ENCODE data around the gene AKAP13.

AKAP13 gene

DNA sequence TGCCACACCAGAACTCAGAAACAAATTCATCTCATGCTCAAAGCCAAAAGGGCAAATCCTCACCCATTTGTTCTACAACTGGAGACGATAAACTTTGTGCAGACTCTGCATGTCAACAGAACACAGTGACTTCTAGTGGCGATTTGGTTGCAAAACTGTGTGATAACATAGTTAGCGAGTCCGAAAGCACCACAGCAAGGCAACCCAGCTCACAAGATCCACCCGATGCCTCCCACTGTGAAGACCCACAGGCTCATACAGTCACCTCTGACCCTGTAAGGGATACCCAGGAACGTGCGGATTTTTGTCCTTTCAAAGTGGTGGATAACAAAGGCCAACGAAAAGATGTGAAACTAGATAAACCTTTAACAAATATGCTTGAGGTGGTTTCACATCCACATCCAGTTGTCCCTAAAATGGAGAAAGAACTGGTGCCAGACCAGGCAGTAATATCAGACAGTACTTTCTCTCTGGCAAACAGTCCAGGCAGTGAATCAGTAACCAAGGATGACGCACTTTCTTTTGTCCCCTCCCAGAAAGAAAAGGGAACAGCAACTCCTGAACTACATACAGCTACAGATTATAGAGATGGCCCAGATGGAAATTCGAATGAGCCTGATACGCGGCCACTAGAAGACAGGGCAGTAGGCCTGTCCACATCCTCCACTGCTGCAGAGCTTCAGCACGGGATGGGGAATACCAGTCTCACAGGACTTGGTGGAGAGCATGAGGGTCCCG lies 199.7 kb downstream of the AKAP13 start:
- DNase-seq (ENCODE audit: low read depth): no peak
- TF ChIP-seq, protein P1, sequence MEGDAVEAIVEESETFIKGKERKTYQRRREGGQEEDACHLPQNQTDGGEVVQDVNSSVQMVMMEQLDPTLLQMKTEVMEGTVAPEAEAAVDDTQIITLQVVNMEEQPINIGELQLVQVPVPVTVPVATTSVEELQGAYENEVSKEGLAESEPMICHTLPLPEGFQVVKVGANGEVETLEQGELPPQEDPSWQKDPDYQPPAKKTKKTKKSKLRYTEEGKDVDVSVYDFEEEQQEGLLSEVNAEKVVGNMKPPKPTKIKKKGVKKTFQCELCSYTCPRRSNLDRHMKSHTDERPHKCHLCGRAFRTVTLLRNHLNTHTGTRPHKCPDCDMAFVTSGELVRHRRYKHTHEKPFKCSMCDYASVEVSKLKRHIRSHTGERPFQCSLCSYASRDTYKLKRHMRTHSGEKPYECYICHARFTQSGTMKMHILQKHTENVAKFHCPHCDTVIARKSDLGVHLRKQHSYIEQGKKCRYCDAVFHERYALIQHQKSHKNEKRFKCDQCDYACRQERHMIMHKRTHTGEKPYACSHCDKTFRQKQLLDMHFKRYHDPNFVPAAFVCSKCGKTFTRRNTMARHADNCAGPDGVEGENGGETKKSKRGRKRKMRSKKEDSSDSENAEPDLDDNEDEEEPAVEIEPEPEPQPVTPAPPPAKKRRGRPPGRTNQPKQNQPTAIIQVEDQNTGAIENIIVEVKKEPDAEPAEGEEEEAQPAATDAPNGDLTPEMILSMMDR (IDR thresholded peaks at IDR 0.05; ENCODE audit: control insufficient read depth, insufficient read depth, low read depth, low read length, missing control alignments): no peak
- H3K4me3 ChIP-seq (ENCODE audit: control insufficient read depth, low read depth, low read length): no peak overlapping the region

DNA sequence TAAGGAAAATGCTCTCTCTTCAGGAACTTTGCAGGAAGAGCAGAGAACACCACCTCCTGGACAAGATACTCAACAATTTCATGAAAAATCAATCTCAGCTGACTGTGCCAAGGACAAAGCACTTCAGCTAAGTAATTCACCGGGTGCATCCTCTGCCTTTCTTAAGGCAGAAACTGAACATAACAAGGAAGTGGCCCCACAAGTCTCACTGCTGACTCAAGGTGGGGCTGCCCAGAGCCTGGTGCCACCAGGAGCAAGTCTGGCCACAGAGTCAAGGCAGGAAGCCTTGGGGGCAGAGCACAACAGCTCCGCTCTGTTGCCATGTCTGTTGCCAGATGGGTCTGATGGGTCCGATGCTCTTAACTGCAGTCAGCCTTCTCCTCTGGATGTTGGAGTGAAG lies 200.5 kb downstream of the AKAP13 start:
- DNase-seq (ENCODE audit: low read depth): no peak
- TF ChIP-seq, protein P1 (IDR thresholded peaks at IDR 0.05; ENCODE audit: control insufficient read depth, insufficient read depth, low read depth, low read length, missing control alignments): no peak
- no peak overlapping the region for H3K4me3 ChIP-seq (ENCODE audit: control insufficient read depth, low read depth, low read length)

DNA sequence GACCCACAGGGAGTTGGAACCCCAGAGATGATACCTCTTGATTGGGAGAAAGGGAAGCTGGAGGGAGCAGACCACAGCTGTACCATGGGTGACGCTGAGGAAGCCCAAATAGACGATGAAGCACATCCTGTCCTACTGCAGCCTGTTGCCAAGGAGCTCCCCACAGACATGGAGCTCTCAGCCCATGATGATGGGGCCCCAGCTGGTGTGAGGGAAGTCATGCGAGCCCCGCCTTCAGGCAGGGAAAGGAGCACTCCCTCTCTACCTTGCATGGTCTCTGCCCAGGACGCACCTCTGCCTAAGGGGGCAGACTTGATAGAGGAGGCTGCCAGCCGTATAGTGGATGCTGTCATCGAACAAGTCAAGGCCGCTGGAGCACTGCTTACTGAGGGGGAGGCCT lies 201.1 kb downstream of the AKAP13 start:
- no peak for DNase-seq (ENCODE audit: low read depth)
- H3K4me3 ChIP-seq (ENCODE audit: control insufficient read depth, low read depth, low read length): no peak overlapping the region
- TF ChIP-seq, protein P1 (IDR thresholded peaks at IDR 0.05; ENCODE audit: control insufficient read depth, insufficient read depth, low read depth, low read length, missing control alignments): no peak

- TF ChIP-seq, protein P1 (IDR thresholded peaks at IDR 0.05; ENCODE audit: control insufficient read depth, insufficient read depth, low read depth, low read length, missing control alignments): no peak
- no peak overlapping the region for H3K4me3 ChIP-seq (ENCODE audit: control insufficient read depth, low read depth, low read length)
- DNase-seq (ENCODE audit: low read depth): no peak
Measured at GRCh38 chr15:85582131-85583079, 202.0 kb downstream of the AKAP13 start.

- TF ChIP-seq, protein P1 (IDR thresholded peaks at IDR 0.05; ENCODE audit: control insufficient read depth, insufficient read depth, low read depth, low read length, missing control alignments): no peak
- DNase-seq (ENCODE audit: low read depth): no peak
- no peak overlapping the region for H3K4me3 ChIP-seq (ENCODE audit: control insufficient read depth, low read depth, low read length)
Measured at GRCh38 chr15:85583442-85583841, 203.0 kb downstream of the AKAP13 start.

DNA sequence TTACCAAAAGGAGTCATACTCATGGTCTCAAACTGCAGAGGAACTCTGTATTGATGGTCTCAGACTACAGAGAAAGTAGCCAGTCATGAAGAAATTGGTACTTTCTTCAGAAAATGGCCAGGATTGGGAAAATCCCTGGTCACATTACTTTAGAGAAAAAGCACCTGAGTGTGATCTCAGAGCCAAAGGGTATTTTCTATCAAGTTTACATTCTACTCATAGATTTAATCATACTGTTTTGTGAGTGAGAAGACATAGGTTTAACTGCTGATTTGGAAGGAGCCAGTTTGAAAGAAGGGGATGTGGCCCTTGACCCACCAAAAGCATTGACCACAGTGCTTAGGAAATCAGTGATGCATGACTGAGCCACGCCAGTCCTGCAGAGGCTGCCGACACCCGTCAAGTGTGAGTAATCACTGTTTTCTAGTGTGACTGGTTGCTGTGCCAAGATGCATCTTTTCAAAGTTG lies 203.6 kb downstream of the AKAP13 start:
- H3K4me3 ChIP-seq (ENCODE audit: control insufficient read depth, low read depth, low read length): no peak overlapping the region
- no peak for DNase-seq (ENCODE audit: low read depth)
- TF ChIP-seq, protein P1 (IDR thresholded peaks at IDR 0.05; ENCODE audit: control insufficient read depth, insufficient read depth, low read depth, low read length, missing control alignments): no peak
